Nephron (organoid): Measurements from ENCODE around the gene RGL4.
"Not testable (repeated sequence)": the region's sequence is repeated elsewhere in the genome, so short reads cannot be mapped to it uniquely, and the experiment has no call there.

Source experiments
- H3K27ac Mint-ChIP-seq, 3 experiments: 2 replicates each; pipeline ENCODE4 v1.8.0; 2020; ENCODE audit warnings: mixed read lengths in 3 of 3, mild to moderate bottlenecking in 2 of 3, moderate library complexity in 1 of 3
- H3K27me3 Mint-ChIP-seq: 2 replicates; pipeline ENCODE4 v1.8.0; 2021; ENCODE audit warnings: low read depth, mild to moderate bottlenecking, moderate library complexity, mixed read lengths
- H3K36me3 Mint-ChIP-seq: 2 replicates; pipeline ENCODE4 v1.8.0; 2020; ENCODE audit warnings: low read depth, mixed read lengths
- H3K4me1 Mint-ChIP-seq: 2 replicates; pipeline ENCODE4 v1.8.0; 2020; ENCODE audit warnings: mixed read lengths
- H3K4me3 Mint-ChIP-seq, 3 experiments: 2 replicates each; pipeline ENCODE4 v1.8.0; 2020; ENCODE audit warnings: mild to moderate bottlenecking in 3 of 3, mixed read lengths in 3 of 3, moderate library complexity in 2 of 3
- H3K9me3 Mint-ChIP-seq: 2 replicates; pipeline ENCODE4 v1.8.0; 2020; ENCODE audit warnings: mixed read lengths
- CTCF ChIP-seq, 3 experiments: fragments of 200-600 bp; sonication (generic); IDR thresholded peaks; one replicate each; pipeline ENCODE4 v1.5.0; 2021; ENCODE audit warnings: antibody characterized with exemption in 3 of 3; ENCODE audit not compliant: unreplicated experiment in 3 of 3

RGL4 gene

GRCh38 chr22:23655891-23656475 is 34.8 kb upstream of the RGL4 start:
- H3K4me1 Mint-ChIP-seq, result no peaks in the 10 kb centered on the region

DNA sequence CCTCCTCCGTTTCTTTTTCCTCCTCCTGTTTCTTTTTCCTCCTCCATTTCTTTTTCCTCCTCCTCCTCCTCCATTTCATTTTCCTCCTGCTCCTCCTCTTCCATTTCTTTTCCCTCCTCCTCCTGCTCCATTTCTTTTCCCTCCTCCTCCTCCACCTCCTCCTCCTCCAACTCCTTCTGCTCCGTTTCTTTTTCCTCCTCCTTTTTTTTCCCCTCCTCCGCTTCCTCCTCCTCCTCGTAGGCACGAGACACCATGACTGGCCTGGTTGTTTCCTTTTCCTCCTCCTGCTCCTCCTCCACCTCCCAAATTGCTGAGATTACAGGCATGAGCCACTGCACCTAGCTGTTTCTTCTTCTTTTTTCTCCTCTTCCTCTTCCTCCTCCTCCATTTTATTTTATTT is 33.1 kb upstream of the RGL4 start:
- Mint-ChIP-seq H3K27me3 (no peaks in the 10 kb centered on the region), H3K27ac (no peak overlapping the region), H3K4me1 (no peaks in the 10 kb centered on the region), H3K9me3 (peaks cover 8% of the 10 kb centered on the region), H3K4me3 (no peak overlapping the region), H3K36me3 (peaks cover 55% of the 10 kb centered on the region)
- no peak for TF ChIP-seq CTCF (IDR thresholded peaks at IDR 0.05; ENCODE audit: unreplicated experiment in 3 of 3)

More at GRCh38 chr22:23655891-23656475, 34.8 kb upstream of the RGL4 start:
- Mint-ChIP-seq H3K4me3 (no peak overlapping the region), H3K9me3 (no peaks in the 10 kb centered on the region), H3K36me3 (peaks cover 42% of the 10 kb centered on the region), H3K27ac (no peak overlapping the region), H3K27me3 (no peaks in the 10 kb centered on the region)
- no peak for TF ChIP-seq CTCF (IDR thresholded peaks at IDR 0.05; ENCODE audit: unreplicated experiment in 3 of 3)

GRCh38 chr22:23660381-23660780 is 30.4 kb upstream of the RGL4 start:
- Mint-ChIP-seq H3K9me3 (peaks cover 21% of the 10 kb centered on the region), H3K36me3 (peaks cover 75% of the 10 kb centered on the region)
- H3K27ac Mint-ChIP-seq, H3K4me1 Mint-ChIP-seq, H3K4me3 Mint-ChIP-seq, H3K27me3 Mint-ChIP-seq: not testable (repeated sequence)

DNA sequence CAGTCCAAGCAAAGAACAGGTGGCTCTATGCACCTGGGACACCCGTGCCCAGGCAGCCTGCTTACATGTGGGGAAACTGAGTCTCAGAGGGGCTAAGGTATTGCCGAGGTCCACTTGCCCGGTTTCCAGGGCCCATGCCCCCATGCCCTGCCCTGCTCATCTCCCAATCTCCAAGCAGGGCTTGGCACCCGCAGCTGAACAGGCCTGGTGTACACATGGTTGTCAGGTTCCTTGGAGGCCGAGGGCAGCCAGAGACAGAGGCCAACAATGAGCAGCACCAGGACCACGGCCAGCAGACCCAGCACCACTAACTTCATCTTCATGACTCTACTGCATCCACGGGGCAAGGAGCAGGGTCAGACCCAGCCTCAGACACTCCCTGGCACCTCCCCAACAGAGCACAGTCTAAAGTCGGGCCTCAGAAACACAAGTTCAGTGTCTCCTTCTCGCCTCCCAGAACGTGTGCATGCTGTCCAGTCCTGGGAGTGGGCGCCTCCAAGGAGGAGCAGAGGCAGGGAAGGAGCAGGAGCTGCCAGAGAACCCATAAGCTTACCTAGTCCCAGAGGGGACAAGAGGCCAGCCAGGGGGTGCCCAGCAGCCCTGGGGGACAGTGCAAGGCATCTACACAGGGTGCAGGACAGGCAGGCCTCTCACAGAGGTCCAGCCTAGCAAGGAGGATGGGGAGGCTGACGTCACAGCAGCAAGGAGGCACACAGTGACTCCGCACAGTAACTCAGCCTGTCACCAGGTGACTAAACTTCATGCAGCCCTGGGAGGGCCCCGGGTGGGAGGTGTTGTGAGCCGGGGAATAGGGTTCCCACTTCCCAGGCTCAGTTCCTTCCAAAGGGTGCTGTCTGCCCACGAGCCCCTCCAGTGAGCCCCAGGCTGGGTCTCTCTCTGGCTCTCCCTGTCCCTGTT is 20.2 kb upstream of the RGL4 start:
- Mint-ChIP-seq H3K4me3 (no peak overlapping the region), H3K4me1 (no peaks in the 10 kb centered on the region), H3K9me3 (peaks cover 4% of the 10 kb centered on the region), H3K36me3 (peaks cover 20% of the 10 kb centered on the region), H3K27ac (peak overlapping the region in 1 of 3 experiments; percentile 55), H3K27me3 (no peaks in the 10 kb centered on the region)
- no peak for TF ChIP-seq CTCF (IDR thresholded peaks at IDR 0.05; ENCODE audit: unreplicated experiment in 3 of 3)

- H3K27me3 Mint-ChIP-seq, H3K27ac Mint-ChIP-seq, H3K4me1 Mint-ChIP-seq, H3K4me3 Mint-ChIP-seq, H3K9me3 Mint-ChIP-seq: not testable (repeated sequence)
- peaks cover 13% of the 10 kb centered on the region for H3K36me3 Mint-ChIP-seq
Measured at GRCh38 chr22:23671387-23671786, 19.4 kb upstream of the RGL4 start.

GRCh38 chr22:23672307-23673049 is 18.3 kb upstream of the RGL4 start:
- H3K9me3 Mint-ChIP-seq, result not testable (repeated sequence)
- H3K27ac Mint-ChIP-seq, result peak overlapping the region in 1 of 3 experiments; percentile 67

DNA sequence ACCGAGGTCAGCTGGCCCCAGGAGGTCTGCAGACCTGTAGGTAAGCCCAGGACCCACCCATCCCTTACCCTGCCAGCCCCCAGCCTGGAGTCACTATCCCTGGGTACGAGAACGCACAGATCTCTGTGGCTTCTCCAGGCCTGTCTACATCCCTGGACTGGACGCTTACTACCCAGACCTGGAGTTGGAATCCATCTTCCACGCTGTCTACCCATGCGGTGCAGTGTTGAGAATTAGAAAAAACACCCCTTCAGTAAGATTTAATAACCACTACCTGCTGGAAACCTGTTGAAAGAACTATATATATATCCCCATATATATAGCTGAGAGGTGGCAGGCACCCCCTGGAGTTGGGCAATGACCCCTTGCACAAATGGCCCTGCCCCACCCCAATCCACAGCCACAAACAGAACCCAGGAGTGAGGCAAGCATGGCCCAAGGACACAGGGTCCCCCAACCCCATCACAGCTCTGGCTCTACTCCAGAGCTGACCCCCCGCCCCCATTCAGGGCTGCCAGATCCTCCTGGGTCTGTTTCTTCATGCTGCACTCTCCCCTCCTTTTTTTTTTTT is 17.7 kb upstream of the RGL4 start:
- Mint-ChIP-seq H3K4me1 (peaks cover 8% of the 10 kb centered on the region), H3K27me3 (no peaks in the 10 kb centered on the region), H3K9me3 (no peaks in the 10 kb centered on the region), H3K36me3 (peaks cover 4% of the 10 kb centered on the region), H3K4me3 (no peak overlapping the region), H3K27ac (peak overlapping the region in 1 of 3 experiments; percentile 67)
- no peak for TF ChIP-seq CTCF (IDR thresholded peaks at IDR 0.05; ENCODE audit: unreplicated experiment in 3 of 3)

More at GRCh38 chr22:23672307-23673049, 18.3 kb upstream of the RGL4 start:
- H3K36me3 Mint-ChIP-seq, H3K4me1 Mint-ChIP-seq, H3K4me3 Mint-ChIP-seq, H3K27me3 Mint-ChIP-seq: not testable (repeated sequence)
